SK-N-SH treated with all-trans-retinoic acid at 6 μM for 48 hours (cell line): ENCODE results near the gene PIK3AP1.
"Not testable (repeated sequence)": the region's sequence is repeated elsewhere in the genome, so short reads cannot be mapped to it uniquely, and the experiment has no call there.

Experiments used
- CREB5 ChIP-seq: fragments of 250-450 bp; sonication (Bioruptor Pico); IDR thresholded peaks from 2 replicates; pipeline ENCODE4 v1.5.1; 2020; ENCODE audit warnings: low read depth, mild to moderate bottlenecking, moderate library complexity
- CSDC2 ChIP-seq: fragments of 250-450 bp; sonication (Bioruptor Pico); IDR thresholded peaks from 2 replicates; pipeline ENCODE4 v1.5.0; 2020; ENCODE audit warnings: mild to moderate bottlenecking, moderate library complexity
- CSRNP3 ChIP-seq: fragments of 250-450 bp; sonication (Bioruptor Pico); IDR thresholded peaks from 2 replicates; pipeline ENCODE4 v1.5.1; 2021; ENCODE audit warnings: mild to moderate bottlenecking, moderate library complexity
- GLIS3 ChIP-seq: fragments of 250-450 bp; sonication (Bioruptor Pico); IDR thresholded peaks from 2 replicates; pipeline ENCODE4 v1.5.0; 2020; ENCODE audit warnings: mild to moderate bottlenecking, moderate library complexity
- PATZ1 ChIP-seq: fragments of 250-450 bp; sonication (Bioruptor Pico); IDR thresholded peaks from 2 replicates; pipeline ENCODE4 v1.8.0; 2020; ENCODE audit warnings: mild to moderate bottlenecking, moderate library complexity, borderline replicate concordance
- RARB ChIP-seq: fragments of 250-450 bp; sonication (Bioruptor Pico); IDR thresholded peaks from 2 replicates; pipeline ENCODE4 v1.8.0; 2021; ENCODE audit warnings: mild to moderate bottlenecking, moderate library complexity
- TOX ChIP-seq: fragments of 250-450 bp; sonication (Bioruptor Pico); IDR thresholded peaks from 2 replicates; pipeline ENCODE4 v1.8.0; 2021; ENCODE audit warnings: mild to moderate bottlenecking, moderate library complexity, borderline replicate concordance
- TSHZ2 ChIP-seq: fragments of 250-450 bp; sonication (Bioruptor Pico); IDR thresholded peaks from 2 replicates; pipeline ENCODE4 v1.5.0; 2020; ENCODE audit warnings: mild to moderate bottlenecking, moderate library complexity
- ZC3H10 ChIP-seq: fragments of 250-450 bp; sonication (Bioruptor Pico); IDR thresholded peaks from 2 replicates; pipeline ENCODE4 v1.5.1; 2021; ENCODE audit warnings: mild to moderate bottlenecking, moderate library complexity
- ZFP30 ChIP-seq: fragments of 450-650 bp; formaldehyde crosslinking; IDR thresholded peaks from 2 replicates; pipeline ENCODE4 v1.5.0; 2022; ENCODE audit warnings: mild to moderate bottlenecking, moderate library complexity
- ZNF565 ChIP-seq: fragments of 450-650 bp; formaldehyde crosslinking; conservative IDR thresholded peaks from 2 replicates; pipeline ENCODE4 v1.5.0; 2020; ENCODE audit warnings: low read depth, mild to moderate bottlenecking, moderate library complexity
- ZNF70 ChIP-seq: fragments of 450-650 bp; formaldehyde crosslinking; IDR thresholded peaks from 2 replicates; pipeline ENCODE4 v1.5.0; 2020; ENCODE audit warnings: mild to moderate bottlenecking, moderate library complexity
- ZNF8 ChIP-seq: fragments of 450-650 bp; formaldehyde crosslinking; IDR thresholded peaks from 2 replicates; pipeline ENCODE4 v1.5.0; 2020; ENCODE audit warnings: mild to moderate bottlenecking, moderate library complexity

- TF ChIP-seq RARB (CRISPR knock-in tag); ZFP30; ZC3H10 (CRISPR knock-in tag); PATZ1 (CRISPR knock-in tag); TOX (CRISPR knock-in tag); ZNF8 (CRISPR knock-in tag); CREB5 (CRISPR knock-in tag); ZNF565 (CRISPR knock-in tag); CSRNP3 (CRISPR knock-in tag); CSDC2 (CRISPR knock-in tag); GLIS3 (CRISPR knock-in tag); ZNF70; TSHZ2 (CRISPR knock-in tag): not testable (repeated sequence)
Observed at GRCh38 chr10:96737307-96737902, 17.1 kb upstream of the PIK3AP1 start.
